Stimulated activated CD4-positive, alpha-beta T cell treated with anti-CD3 and anti-CD28 coated beads, Interleukin-1b, Interleukin-23, amount 100 ng/mL, for 24 hours (primary cell): ENCODE data around the gene MYCBPAP.

Source experiments
- DNase-seq, 4 experiments: peaks; one replicate each; pipeline ENCODE4 v3.0.0-alpha.2; 2020; ENCODE audit warnings: low read depth in 4 of 4, low spot score in 1 of 4

Gene MYCBPAP

DNA sequence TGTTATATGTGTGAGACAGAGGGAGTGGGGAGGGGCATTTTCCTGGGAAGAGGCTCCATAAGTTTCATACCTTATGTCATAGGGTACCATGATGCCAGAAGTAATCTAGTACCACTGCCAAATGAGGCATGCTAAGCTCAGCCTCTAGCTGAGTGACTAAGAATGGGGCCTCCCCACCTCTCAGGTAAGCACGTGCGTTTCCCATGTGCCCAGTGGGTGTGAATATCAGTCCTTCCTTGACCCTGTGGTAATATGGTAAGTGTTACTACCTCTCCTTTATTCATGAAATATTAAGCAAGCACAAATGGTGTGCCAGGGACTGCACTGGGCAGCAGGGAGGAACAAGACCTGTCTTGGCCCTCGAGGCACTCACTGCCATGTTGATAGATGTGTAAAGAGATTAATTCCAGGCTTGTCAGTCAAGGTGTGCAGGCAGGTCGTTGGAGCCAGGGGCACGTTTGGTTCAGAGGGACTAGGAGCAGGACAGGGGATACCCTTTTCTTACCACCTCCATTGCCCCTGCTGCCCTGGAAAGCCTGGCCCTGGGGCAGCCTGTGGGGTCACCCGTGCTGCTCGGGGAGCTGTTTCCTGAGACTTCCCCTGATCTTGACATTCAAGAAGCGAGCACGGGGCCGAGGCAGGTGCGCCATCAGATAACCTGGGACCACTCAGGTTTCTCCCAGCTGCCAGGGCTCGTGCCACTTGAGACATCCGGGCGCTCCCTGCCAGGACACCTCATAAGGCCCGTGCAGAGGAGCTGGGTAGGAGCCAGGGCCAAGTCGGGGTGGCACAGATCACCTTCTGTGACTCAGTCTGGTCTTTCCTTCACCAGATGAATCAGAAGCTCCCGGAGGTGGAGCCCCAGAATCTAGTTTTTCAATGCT is 20.8 kb upstream of the MYCBPAP start:
- DNase-seq, result no peak

DNA sequence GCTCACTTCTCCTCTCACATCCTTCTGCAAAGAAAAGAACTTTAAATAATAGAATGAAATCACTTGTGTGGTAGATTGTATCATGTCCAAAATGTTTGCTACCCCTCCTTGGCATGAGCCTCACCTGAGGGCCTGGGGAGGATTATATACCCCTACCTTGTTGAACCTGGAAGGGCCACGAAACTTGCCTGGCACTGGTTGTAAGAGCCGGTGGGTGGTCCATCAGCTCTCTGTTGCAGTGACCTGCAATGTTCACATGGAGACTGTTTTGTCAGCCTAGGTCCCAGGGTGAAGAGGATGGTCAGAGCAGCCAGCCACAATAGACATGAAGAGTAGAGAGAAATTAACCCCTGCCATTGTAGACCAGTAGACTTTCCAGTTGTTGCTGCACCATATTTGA is 19.4 kb upstream of the MYCBPAP start:
- no peak for DNase-seq

DNA sequence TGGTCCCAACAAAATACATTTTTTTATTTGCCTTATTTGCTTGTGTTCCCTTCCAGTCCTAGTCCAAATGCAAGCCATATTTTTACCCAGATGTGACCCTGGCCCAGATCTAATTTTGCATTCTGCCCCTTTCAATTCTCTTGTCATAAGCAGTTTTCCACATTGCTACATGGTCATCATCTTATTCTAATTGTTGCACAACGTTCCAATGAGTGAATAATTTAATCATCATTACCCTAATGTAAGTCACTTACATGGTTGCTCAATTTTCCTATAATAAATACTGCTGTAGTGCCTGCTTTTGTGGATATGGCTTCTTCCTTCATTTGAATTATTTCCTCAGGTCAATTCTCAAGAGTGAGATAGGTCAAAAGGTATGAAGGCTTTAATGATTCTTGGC is 16.7 kb upstream of the MYCBPAP start:
- no peak for DNase-seq

DNA sequence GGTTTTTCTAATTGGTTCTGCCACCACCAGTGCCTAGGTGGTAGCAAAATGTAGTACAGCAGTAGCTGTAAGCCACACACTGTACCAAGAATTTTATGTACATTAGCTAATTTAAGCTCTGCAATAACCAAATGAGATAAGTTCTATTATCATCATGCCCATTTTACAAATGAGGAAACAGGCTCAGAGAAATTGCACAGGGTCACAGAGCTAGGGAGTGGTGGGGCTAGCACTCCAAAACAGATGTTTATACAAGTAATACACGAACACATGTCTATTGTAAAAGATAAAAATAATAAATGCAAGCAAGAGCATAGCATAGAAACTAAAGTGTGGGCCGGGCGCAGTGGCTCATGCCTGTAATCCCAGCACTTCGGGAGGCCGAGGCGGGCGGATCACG is 16.0 kb upstream of the MYCBPAP start:
- DNase-seq, result no peak

DNA sequence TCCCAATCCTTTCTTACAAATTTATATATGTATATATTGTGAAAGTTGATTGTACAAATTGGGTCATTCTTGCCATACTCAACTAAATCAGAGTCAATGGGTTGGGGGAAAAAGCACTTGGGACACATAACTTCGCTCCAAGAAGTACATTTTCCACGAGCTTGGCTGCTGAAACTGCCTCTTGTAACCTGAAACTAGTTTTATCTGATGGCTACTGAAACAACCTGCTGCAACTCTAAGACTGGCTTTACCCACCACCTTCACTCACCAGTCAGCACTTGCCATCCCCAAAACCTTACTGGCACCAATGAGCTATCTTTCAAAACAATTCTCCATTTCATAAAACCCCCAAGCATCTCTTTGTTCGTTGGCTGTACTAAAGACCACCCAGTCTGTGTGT is 14.5 kb upstream of the MYCBPAP start:
- DNase-seq, result no peak

DNA sequence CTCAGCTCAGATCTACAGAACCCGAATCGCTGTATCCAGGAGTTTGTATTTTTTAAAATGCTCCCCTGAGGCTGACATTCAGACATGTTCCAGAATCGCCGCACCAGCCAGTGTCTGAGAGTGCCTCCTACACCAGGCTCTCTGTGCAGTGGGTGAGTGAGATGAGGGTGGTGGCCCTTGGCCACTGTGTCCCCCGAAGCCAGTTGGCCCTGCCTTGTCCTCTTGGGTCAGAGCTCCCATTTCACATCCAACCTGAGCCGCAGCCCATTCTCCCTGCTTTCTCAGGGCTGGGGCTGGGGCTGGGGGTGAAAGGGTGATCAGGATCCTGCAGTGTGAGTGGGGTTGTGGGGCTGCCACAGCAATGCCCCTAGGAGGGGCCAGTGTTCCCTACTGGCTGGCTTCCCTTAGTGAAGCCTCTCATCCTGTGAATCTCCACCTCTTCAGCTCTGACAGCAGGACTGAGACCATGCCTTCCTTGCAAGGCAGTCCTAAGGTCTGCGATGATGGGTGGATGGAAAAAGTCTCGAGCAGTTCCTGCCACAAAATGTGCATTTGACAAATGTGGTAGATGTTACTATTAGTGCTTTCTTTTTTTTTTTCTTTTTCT is 12.9 kb upstream of the MYCBPAP start:
- DNase-seq, result no peak

DNA sequence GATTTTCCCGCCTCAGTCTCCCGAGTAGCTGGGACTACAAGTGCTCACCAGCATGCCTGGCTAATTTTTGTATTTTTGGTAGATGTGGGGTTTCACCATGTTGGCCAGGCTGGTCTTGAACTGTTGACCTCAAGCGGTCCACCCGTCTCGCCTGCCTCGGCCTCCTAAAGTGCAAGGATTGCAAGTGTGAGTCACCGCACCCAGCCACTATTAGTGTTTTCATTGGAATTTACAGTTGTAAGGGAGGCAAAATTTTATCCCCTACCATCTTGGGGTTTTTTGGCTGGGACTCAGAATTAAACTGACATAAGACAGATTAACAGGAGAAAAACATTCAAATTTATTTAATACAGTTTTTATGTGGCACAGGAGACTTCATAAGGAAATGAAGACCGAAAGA is 12.3 kb upstream of the MYCBPAP start:
- no peak for DNase-seq

DNA sequence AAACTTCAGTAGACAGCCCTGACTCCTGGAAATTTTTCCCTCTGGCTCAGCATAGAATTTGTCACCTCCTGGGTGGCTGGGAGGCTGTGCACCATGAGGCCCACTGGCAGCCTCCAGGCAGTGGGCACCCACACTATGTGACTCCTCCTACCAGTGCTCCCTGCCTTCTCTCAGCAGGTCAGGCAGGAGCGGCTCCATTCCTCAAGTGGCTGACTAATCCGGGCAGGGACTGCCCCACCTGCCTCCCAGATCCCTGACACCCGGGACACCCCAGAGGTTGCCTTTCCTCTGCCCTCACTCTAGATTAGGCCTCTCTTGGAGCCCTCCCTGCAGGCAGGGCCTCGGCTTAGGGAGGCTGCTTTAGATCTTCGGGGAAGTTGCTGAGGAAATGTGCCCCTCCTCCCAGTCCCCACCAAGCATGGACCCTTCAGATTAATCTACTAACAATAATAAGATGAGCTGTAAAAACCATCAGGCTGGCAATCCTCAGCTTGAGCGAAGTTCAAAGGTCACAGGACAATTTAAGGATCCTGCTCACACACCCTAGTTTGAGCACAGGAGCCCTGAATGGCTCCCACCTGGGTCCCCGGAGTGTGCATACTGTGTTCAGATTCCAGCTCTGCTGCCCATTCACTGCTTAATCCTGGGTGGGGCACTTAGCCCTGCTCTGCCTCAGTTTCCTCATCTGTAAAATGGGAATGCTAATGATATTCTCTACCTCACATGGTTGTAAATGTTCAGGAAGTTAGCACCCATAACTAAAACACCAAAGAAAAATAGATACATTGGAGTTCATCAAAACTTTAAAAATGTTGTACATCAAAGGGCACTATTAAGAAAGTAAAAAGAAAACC is 10.0 kb upstream of the MYCBPAP start:
- no peak for DNase-seq

DNA sequence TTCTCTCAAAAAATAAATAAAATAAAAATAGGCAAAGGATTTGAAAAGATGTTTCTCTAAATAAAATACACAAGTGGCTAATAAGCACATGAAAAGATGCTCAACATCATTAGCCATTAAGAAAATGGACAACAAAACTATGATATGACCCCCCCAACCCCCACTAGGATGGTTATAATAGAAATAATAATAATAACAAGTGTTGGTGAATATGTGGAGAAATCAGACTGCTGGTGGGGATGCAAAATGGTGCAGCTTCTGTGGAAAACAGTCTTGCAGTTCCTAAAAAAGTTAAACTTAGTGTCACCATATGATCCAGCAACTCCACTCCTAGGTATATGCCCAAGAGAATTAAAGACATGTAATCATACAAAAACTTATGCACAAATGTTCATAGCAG is 9.0 kb upstream of the MYCBPAP start:
- DNase-seq, result no peak

DNA sequence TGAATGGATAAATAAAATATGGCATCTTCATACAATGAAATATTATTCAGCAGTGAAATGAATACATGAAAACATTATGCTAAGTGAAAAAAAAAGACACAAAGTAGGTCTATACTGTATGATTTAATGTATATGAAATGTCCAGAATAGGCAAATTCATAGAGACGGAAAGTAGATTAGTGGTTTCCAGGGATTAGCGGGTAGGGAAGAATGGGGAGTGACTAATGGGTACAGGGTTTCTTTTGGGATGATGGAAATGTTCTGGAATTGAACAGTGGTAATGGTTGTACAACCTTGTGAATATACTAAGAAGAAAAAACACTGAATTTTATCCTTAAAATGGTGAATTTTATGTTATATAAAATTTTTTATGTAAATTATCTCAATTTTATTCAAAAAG is 8.5 kb upstream of the MYCBPAP start:
- DNase-seq, result no peak

DNA sequence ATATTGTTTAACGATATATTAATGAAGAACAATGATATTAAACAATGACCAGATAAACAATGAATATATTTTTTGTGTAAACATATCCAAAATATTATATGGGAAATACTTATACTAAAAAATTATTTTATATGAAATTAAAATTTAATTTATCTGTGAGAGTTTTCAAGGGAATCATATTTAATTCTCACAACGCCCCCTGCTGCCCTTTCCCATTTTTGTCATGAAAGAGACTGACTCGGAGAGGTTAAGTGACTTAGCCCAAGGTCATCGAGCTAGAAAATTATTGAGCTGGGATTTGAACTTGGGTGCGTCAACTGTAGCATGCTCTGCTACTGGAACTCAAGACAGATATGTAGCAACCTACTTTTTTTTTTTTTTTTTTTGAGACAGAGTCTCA is 7.2 kb upstream of the MYCBPAP start:
- no peak for DNase-seq

DNA sequence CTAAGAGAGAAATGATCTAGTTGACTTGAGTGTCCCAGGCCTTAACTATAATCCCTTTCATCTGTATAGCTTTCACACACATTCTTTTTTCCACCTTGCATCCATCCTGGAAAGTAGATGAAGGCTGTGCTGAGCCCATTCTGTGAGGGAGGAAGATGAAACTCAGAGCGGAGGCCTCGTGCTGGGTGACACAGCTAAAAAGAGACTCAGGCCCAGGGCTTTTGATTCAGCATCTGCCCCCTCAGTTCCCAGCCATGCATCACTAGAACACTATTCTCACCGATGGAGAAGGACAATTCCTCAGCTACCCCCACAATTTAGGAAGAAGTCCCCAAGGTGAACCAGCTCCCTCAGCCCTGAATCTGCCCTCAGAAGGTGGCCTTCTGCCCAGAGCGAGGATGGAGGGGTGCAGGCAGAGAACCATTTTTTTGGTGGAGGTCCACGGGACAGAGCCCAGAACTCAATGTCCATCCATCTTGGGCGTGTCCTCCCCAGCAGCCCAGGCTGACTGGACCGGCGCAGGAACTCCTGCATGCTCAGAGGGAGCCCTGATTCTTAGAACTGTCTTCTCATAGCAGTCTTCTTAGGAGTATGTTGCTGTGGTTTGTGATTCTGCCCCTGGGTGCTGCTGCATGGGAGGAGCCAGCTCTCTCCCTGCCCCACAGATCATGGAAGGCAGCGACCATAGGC is 5.8 kb upstream of the MYCBPAP start:
- DNase-seq, result no peak

DNA sequence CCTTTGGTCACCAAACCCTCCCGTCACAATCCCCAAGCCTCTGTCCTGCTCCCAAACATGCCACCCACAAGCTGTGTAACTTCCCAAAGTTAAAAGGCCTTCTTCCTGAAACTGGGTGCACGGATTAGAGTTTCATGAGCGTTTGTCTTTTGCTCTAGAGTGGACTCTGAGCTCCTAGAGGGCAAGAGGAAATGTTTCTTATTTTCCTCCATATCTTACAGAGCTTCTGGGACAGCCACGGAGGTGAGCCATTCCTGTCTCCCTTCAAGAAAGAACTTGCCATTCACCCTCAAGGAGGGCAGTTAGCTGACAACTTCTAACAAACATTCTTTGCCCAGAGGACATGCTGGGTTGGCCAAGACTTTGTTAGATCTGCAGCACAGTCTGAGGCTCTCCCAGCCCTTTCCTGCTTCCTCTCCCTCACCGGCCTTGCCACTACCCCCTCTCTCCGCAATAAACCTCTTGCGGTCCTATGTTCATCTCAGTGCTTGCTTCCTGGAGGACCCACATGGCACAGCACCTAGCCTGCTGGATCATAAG is 2.6 kb upstream of the MYCBPAP start:
- no peak for DNase-seq

DNA sequence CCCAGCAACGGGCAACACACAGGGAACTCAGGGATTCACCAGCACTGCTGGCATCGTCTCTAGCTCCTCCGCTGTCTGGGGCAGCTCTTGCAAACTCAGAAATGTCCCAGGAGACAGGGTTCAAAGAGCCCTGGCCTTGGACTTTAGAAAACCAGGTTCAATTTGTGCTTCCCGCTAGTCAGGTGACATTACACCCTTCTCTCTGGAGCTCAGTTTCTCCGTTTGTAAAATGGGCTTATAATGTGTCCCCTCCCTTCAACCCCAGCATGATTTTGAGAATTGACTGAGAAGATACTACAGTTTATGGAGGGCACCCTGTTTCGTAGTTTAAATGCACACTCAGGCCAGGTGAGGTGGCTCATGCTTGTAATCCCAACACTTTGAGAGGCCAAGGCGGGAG is 1.9 kb upstream of the MYCBPAP start:
- no peak for DNase-seq

DNA sequence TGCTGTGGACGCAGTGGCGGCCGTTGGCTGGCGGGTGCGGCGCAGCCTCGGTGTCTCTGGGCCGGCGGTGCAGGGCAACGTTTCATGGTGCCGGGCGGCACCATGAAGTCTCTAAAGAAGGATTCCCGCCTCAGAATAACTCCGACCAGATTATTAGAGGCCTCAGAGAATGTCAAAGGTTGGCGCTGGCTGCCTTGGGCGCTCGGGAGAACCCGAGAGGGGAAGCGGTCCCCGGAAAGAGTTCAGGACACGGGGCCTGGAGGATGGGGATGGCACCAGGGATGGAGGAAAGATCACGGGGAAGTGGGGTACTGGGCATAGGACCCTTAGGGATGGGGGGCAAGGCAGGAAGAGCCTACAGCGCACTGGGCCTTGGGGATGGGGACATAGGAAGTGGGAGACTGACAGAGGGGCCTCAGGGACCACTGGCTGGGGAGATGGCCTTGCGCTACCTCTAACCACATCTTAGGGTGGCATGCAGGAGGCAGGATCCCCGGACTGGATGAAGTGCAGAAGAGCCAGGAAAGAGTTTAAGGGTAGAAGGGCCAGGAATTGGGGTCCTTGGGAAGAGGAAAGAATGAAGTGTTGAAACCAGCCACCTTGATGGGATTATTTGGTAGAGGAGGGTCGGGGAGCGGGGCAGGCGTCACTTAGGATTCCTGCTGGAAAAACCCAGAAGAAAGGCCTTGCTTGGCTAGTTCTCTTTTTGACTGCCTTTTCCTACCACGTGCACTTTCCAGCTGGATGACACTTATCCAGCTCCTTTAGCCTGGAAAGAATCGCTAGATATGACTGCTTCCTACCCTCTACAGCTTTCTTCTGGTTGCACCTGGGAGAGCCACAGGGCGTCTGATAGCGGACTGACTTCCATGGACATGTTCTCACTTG is 578 bp downstream of the MYCBPAP start:
- no peak for DNase-seq

DNA sequence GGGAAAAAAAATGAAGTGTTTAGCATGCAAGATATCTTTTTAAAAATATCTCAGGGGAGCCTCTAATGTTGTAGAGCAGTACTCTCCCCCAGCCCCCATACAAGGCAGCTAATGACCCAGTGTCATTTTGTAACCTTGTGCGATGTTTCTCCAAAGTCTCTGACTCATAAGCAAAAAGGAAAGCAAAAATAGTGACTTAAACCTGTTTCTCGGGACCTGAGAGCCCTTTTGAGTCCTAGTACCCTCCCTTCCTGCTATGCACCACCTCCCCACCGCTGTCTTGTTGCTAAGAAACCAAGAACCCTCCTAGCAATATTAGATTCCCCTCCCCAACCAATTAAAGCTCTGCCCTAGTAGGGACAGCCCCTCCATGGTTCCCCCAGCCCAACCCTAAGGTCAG is 2.8 kb downstream of the MYCBPAP start:
- peak in 2 of 4 experiments; percentile 18 to 40 for DNase-seq

DNA sequence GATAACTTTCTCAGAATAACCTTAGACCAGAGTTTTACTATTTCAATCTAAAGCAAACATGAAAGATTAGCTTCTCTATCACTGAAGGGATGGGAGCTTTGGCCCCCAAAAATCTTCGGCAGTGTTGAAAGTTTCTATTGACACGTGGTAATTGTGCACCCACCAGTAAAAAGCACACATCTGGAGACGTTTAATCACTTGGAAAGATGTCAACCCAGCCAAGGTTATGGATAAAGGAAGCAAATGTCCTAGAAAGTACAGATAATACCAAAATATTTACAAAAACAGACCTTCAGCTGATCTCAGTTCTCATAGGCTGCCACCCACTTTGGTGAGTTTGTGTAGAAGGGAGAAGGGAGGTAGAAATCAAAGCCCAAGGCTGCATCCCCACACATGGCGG is 5.3 kb downstream of the MYCBPAP start:
- DNase-seq, result no peak

DNA sequence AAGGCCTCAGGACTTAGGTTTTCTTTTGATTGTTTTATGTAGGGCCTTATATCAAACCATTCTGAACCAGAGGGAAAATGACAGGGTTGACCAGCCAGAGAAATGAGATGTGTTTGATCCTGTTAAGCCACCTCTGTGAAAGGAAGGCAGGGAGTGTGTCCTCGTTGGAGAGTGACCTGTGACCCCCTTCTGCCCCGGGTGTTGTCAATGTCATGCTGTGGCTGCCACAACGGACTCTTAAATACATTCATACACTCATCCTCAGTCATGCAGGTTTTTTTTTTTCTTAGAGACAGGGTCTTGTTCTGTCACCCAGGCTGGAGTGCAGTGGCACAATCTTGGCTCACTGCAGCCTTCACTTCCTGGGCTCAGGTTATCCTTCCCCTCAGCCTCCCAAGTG is 6.1 kb downstream of the MYCBPAP start:
- DNase-seq, result no peak

DNA sequence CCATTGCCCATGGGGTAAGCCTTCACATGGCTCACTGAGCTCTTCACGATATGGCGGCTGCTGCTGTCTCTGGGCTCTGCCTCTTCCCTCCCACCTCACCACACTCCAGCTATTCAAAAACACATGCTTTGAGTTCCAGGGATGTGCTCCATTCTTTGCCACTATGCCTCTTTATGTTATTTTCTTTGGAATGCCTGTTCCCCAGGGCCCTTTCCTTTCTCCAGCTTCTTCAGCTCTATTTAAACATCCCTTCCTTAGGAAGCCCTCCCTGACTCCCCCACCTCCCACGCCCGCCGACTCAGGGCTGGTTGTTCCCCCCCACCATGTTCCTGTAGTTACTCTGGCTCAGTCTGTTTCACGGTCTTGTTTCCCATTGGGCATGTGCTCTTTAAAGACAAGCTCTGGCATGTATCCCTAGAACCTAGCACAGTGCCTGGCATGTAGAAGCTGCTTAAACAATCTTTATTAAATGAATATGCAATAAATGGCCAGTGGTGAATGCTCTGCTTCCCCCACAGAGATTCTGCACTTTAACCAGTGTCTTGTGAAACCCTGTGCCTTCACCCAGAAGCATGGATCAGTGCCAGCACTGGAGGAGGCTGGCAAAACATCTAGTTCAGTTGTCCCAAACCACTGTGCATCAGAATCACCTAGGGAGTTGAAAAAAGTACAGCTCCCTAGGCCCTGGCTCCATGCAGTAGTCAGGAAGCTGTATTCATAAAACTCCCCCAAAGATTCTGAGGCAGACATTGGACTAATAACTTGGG is 6.9 kb downstream of the MYCBPAP start:
- no peak for DNase-seq
